Cardiac muscle cell (in vitro differentiated cells and primary cell): ENCODE measurements around the gene CRYGN. TPM values are rescaled to one million over a fixed set of nuclear protein-coding genes. Genes with fewer than 3 reads are reported as not detected.

Source experiments
- DNase-seq, 2 donors: peaks; one replicate each; pipeline versions ENCODE4 v3.0.0 to v3.0.0-alpha.2; 2010 to 2017; ENCODE audit warnings: low read depth in 1 of 2, low spot score in 1 of 2
- H3K27ac ChIP-seq: fragments of 200-600 bp; sonication (generic); 2 replicates; pipeline ENCODE4 v1.5.1; 2016
- H3K27me3 ChIP-seq: fragments of 200-600 bp; sonication (generic); 2 replicates; pipeline ENCODE4 v1.6.0; 2016; ENCODE audit warnings: control low read depth
- H3K36me3 ChIP-seq: fragments of 200-600 bp; sonication (generic); 2 replicates; pipeline ENCODE4 v1.5.1; 2016; ENCODE audit warnings: control low read depth
- H3K4me1 ChIP-seq: fragments of 200-600 bp; sonication (generic); 2 replicates; pipeline ENCODE4 v1.8.1; 2017; ENCODE audit warnings: low read depth, mild to moderate bottlenecking, mixed run types
- H3K4me3 ChIP-seq: fragments of 200-600 bp; sonication (generic); 2 replicates; pipeline ENCODE4 v1.5.1; 2016; ENCODE audit warnings: mild to moderate bottlenecking
- H3K9me3 ChIP-seq: fragments of 200-600 bp; sonication (generic); 2 replicates; pipeline ENCODE4 v1.5.1; 2017; ENCODE audit warnings: low read depth, mild to moderate bottlenecking, control low read depth
- polyA plus RNA-seq: library from polyadenylated mRNA; unstranded; fragments of >200 nt; fragmentation: Nextera tagmentation; extraction: Ambion mirVana; gene quantifications from 2 replicates; pipeline ENCODE4 v1.2.1, GENCODE V29; 2016
- total RNA-seq: library from RNA; depleted of rRNA; stranded (reverse); fragments of >200 nt; gene quantifications from 2 replicates; pipeline ENCODE4 v1.2.3, GENCODE V29; 2016
- TF ChIP-seq, protein P1 (sequence below): IDR thresholded peaks from 2 replicates; pipeline ENCODE4 v1.5.1; 2012; ENCODE audit warnings: low read depth, mild to moderate bottlenecking, low read length

CRYGN gene
- total and polyA plus RNA-seq, 2 experiments from 2014 or later = 0.46 to 1.0 TPM

GRCh38 chr7:151388007-151388297 lies 52.0 kb downstream of the CRYGN start:
- Histone ChIP-seq H3K9me3 (no peaks in the 10 kb centered on the region), H3K36me3 (no peaks in the 10 kb centered on the region), H3K27ac (no peak overlapping the region), H3K27me3 (no peaks in the 10 kb centered on the region), H3K4me1 (no peaks in the 10 kb centered on the region), H3K4me3 (no peak overlapping the region)
- no peak for DNase-seq
- TF ChIP-seq, protein P1, sequence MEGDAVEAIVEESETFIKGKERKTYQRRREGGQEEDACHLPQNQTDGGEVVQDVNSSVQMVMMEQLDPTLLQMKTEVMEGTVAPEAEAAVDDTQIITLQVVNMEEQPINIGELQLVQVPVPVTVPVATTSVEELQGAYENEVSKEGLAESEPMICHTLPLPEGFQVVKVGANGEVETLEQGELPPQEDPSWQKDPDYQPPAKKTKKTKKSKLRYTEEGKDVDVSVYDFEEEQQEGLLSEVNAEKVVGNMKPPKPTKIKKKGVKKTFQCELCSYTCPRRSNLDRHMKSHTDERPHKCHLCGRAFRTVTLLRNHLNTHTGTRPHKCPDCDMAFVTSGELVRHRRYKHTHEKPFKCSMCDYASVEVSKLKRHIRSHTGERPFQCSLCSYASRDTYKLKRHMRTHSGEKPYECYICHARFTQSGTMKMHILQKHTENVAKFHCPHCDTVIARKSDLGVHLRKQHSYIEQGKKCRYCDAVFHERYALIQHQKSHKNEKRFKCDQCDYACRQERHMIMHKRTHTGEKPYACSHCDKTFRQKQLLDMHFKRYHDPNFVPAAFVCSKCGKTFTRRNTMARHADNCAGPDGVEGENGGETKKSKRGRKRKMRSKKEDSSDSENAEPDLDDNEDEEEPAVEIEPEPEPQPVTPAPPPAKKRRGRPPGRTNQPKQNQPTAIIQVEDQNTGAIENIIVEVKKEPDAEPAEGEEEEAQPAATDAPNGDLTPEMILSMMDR = no peak

GRCh38 chr7:151387161-151388006 lies 52.6 kb downstream of the CRYGN start:
- H3K36me3 ChIP-seq = no peaks in the 10 kb centered on the region
- TF ChIP-seq, protein P1 = no peak
- DNase-seq = no peak
- no peaks in the 10 kb centered on the region for H3K4me1 ChIP-seq
- H3K9me3 ChIP-seq = no peaks in the 10 kb centered on the region
- no peak overlapping the region for H3K27ac ChIP-seq
- H3K4me3 ChIP-seq = no peak overlapping the region
- peaks cover 2% of the 10 kb centered on the region for H3K27me3 ChIP-seq

DNA sequence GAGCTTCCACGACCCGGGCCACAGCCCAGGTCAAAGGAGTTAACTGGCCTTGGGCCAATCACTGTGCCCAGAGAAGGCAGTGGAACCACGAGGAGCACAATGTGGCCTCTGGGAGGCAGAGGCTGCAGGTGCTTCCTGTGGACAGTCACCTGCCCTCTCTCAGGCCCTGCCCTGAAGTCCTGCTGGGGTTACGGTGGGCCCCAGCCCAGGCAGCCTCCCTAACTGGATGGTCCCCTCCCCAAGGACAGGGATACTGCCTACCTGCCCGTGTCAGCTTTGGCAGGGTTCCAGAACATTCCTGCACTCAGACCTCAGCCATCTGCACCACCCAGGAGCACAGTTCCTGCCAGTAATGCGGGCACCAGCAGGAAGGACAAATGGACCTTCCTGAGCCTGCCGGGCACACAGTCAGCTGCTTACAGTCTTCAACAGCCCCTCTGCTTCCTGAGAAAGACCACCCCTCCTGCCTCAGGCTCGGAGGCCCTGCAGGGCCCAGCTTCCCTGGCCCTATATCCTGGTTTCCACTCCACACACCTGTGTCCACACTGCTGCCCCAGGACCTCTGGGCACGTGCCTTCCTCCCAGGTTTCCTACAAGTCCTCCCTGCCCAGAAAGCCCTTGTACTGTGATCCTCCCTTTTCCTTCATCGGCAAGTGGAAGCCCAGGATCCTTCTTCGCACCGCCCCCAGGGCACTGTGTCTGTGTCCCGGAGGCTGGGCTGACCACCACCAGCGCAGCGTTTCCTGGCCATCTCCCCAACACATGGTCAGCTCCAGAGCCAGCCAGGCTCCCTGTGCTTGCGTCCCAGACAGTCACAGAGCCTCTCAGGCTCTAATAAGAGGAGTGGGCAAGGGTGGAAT lies 53.4 kb downstream of the CRYGN start:
- Histone ChIP-seq H3K36me3 (no peaks in the 10 kb centered on the region), H3K27me3 (peaks cover 7% of the 10 kb centered on the region), H3K9me3 (no peaks in the 10 kb centered on the region), H3K27ac (no peak overlapping the region), H3K4me1 (no peaks in the 10 kb centered on the region), H3K4me3 (no peak overlapping the region)
- TF ChIP-seq, protein P1 = no peak
- DNase-seq = no peak

- Histone ChIP-seq H3K27me3 (peaks cover 7% of the 10 kb centered on the region), H3K27ac (no peak overlapping the region), H3K4me1 (no peaks in the 10 kb centered on the region), H3K9me3 (no peaks in the 10 kb centered on the region), H3K36me3 (no peaks in the 10 kb centered on the region), H3K4me3 (no peak overlapping the region)
- DNase-seq = no peak
- TF ChIP-seq, protein P1 = no peak
Observed at GRCh38 chr7:151385626-151386300, 54.2 kb downstream of the CRYGN start.

GRCh38 chr7:151384776-151385625 lies 54.9 kb downstream of the CRYGN start:
- H3K27me3 ChIP-seq = peaks cover 7% of the 10 kb centered on the region
- TF ChIP-seq, protein P1 = no peak
- H3K4me3 ChIP-seq = no peak overlapping the region
- no peak overlapping the region for H3K27ac ChIP-seq
- no peaks in the 10 kb centered on the region for H3K9me3 ChIP-seq
- no peak for DNase-seq
- no peaks in the 10 kb centered on the region for H3K36me3 ChIP-seq
- H3K4me1 ChIP-seq = no peaks in the 10 kb centered on the region
